Keratinocyte (primary cell): ENCODE data around the gene NCBP3. TPM values are rescaled to one million over a fixed set of nuclear protein-coding genes. Genes with fewer than 3 reads are reported as not detected.

Experiments
- DNase-seq: peaks from one replicate; pipeline ENCODE4 v3.0.0-alpha.2; 2011; ENCODE audit warnings: low read depth, missing footprints, low spot score
- FAIRE-seq: peaks from 2 replicates; lab custom pipeline; 2011; peaks lifted over from hg19 to GRCh38; lab: Jason Lieb, UNC
- H2AFZ ChIP-seq: 2 replicates; pipeline ENCODE4 v1.6.0; 2012; ENCODE audit warnings: low read length, control low read depth, inconsistent platforms; ENCODE audit not compliant: control insufficient read depth
- H3K27ac ChIP-seq: 2 replicates; pipeline ENCODE4 v1.5.1; 2011; ENCODE audit warnings: low read length; ENCODE audit not compliant: control insufficient read depth, insufficient read depth
- H3K27me3 ChIP-seq: 3 replicates; pipeline ENCODE4 v1.6.0; 2011; ENCODE audit warnings: low read length; ENCODE audit not compliant: control insufficient read depth, insufficient read depth; ENCODE audit errors: extremely low read depth
- H3K36me3 ChIP-seq, 2 experiments: 2 replicates in 1 of 2; 3 replicates in 1 of 2; pipeline ENCODE4 v1.5.1; 2011; ENCODE audit warnings: low read length in 2 of 2, mild to moderate bottlenecking in 1 of 2; ENCODE audit not compliant: control insufficient read depth in 2 of 2, insufficient read depth in 2 of 2; ENCODE audit errors: extremely low read depth in 1 of 2
- H3K4me1 ChIP-seq: 3 replicates; pipeline ENCODE4 v1.5.1; 2011; ENCODE audit warnings: low read length; ENCODE audit not compliant: control insufficient read depth, insufficient read depth; ENCODE audit errors: extremely low read depth
- H3K4me2 ChIP-seq: 3 replicates; pipeline ENCODE4 v1.6.0; 2011; ENCODE audit warnings: low read depth, low read length; ENCODE audit not compliant: control insufficient read depth, insufficient read depth; ENCODE audit errors: extremely low read depth
- H3K4me3 ChIP-seq, 3 experiments: fragments of 200-600 bp in 1 of 3; sonication (generic) in 1 of 3; 2 replicates in 2 of 3; 3 replicates in 1 of 3; pipeline ENCODE4 v1.5.1; 2011 to 2016; ENCODE audit warnings: low read length in 3 of 3, mild to moderate bottlenecking in 3 of 3, control low read depth in 2 of 3, inconsistent platforms in 1 of 3, low read depth in 1 of 3, mixed read lengths in 1 of 3, mixed run types in 1 of 3, moderate library complexity in 1 of 3; ENCODE audit not compliant: control insufficient read depth in 2 of 3, insufficient read depth in 2 of 3; ENCODE audit errors: extremely low read depth in 1 of 3
- H3K79me2 ChIP-seq: 2 replicates; pipeline ENCODE4 v1.6.0; 2012; ENCODE audit warnings: low read length; ENCODE audit not compliant: control insufficient read depth, insufficient read depth
- H3K9ac ChIP-seq: 3 replicates; pipeline ENCODE4 v1.6.0; 2011; ENCODE audit warnings: low read length; ENCODE audit not compliant: control insufficient read depth, insufficient read depth; ENCODE audit errors: extremely low read depth
- H3K9me1 ChIP-seq: 3 replicates; pipeline ENCODE4 v1.6.0; 2011; ENCODE audit warnings: low read length; ENCODE audit not compliant: control insufficient read depth, insufficient read depth; ENCODE audit errors: extremely low read depth
- H3K9me3 ChIP-seq: 2 replicates; pipeline ENCODE4 v1.5.1; 2012; ENCODE audit warnings: low read depth, low read length; ENCODE audit not compliant: control insufficient read depth
- H4K20me1 ChIP-seq: 3 replicates; pipeline ENCODE4 v1.6.0; 2011; ENCODE audit warnings: low read length; ENCODE audit not compliant: control insufficient read depth, insufficient read depth; ENCODE audit errors: extremely low read depth
- EZH2 ChIP-seq: IDR thresholded peaks from one replicate; pipeline ENCODE4 v1.6.1; 2012; ENCODE audit warnings: inconsistent platforms, mild to moderate bottlenecking, low read length, moderate library complexity
- dilution Hi-C: fragments of 300-500 bp; cut with MboI; formaldehyde crosslinking; loops from one replicate; pipeline ENCODE4 v1.7.0; 2020; ENCODE audit warnings: low sequenced_read_pairs; ENCODE audit not compliant: extremely low pct_ligation_motif_present
- polyA plus RNA-seq, 5 experiments: library from polyadenylated mRNA; depleted of rRNA in 3 of 5; stranded (reverse) in 3 of 5; stranded (forward) in 1 of 5; unstranded in 1 of 5; fragments of >200 nt; gene quantifications; 1 replicate in 1 of 5; 2 replicates in 3 of 5; 3 replicates in 1 of 5; pipeline versions ENCODE4 v1.2.1 to v1.2.3, GENCODE V29; 2011 to 2012; ENCODE audit warnings: missing spikeins in 2 of 5, low read depth in 1 of 5, low replicate concordance in 1 of 5
- TF ChIP-seq, protein P1 (sequence below), 3 experiments: IDR thresholded peaks in 1 of 3; conservative IDR thresholded peaks in 1 of 3; optimal IDR thresholded peaks in 1 of 3; 2 replicates in 2 of 3; 3 replicates in 1 of 3; pipeline versions ENCODE3 to v1.5.1; 2011; ENCODE audit warnings: low read length in 3 of 3, mild to moderate bottlenecking in 3 of 3, moderate library complexity in 2 of 3, control low read depth in 1 of 3, inconsistent platforms in 1 of 3; ENCODE audit not compliant: insufficient read depth in 2 of 3; ENCODE audit errors: extremely low read depth in 1 of 3

Gene NCBP3
- polyA plus RNA-seq, 1 donor (not counting 4 experiments of a cell fraction or from before 2014, with no cell fraction given), result 22.1 TPM

DNA sequence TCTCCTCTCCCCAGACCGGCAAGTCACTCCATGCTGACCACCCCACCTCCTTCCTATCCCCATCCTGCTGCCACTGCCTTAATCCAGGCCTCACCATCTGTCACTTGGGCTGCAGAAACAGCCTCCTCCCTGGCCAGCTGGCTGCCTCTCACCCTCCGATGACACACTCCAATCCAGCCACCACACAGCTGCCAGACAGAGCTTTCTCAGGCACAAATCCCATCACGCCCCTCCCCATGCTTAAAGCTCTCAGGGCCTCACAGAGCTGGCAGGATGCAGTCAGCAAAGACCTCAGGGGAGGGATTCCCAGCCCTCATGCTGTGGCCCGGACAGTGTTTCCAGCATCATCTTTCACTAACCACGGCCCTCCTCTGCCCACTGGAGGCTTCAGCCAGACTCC is 33.1 kb upstream of the NCBP3 start:
- H3K9ac ChIP-seq, result no peak overlapping the region
- H3K9me3 ChIP-seq, result no peaks in the 10 kb centered on the region
- no peaks in the 10 kb centered on the region for H4K20me1 ChIP-seq
- peaks cover 0 to 3% of the 10 kb centered on the region in 2 experiments for H3K36me3 ChIP-seq
- H3K4me1 ChIP-seq, result no peaks in the 10 kb centered on the region
- no peaks in the 10 kb centered on the region for H3K79me2 ChIP-seq
- no peak for TF ChIP-seq EZH2
- TF ChIP-seq, protein P1, sequence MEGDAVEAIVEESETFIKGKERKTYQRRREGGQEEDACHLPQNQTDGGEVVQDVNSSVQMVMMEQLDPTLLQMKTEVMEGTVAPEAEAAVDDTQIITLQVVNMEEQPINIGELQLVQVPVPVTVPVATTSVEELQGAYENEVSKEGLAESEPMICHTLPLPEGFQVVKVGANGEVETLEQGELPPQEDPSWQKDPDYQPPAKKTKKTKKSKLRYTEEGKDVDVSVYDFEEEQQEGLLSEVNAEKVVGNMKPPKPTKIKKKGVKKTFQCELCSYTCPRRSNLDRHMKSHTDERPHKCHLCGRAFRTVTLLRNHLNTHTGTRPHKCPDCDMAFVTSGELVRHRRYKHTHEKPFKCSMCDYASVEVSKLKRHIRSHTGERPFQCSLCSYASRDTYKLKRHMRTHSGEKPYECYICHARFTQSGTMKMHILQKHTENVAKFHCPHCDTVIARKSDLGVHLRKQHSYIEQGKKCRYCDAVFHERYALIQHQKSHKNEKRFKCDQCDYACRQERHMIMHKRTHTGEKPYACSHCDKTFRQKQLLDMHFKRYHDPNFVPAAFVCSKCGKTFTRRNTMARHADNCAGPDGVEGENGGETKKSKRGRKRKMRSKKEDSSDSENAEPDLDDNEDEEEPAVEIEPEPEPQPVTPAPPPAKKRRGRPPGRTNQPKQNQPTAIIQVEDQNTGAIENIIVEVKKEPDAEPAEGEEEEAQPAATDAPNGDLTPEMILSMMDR (optimal IDR thresholded peaks at IDR 0.05 in 1 of 3, IDR thresholded peaks at IDR 0.05 in 1 of 3, conservative IDR thresholded peaks at IDR 0.05 in 1 of 3; ENCODE audit: extremely low read depth in 1 of 3, insufficient read depth in 2 of 3, low read length in 3 of 3), result no peak
- FAIRE-seq (no peak), DNase-seq (no peak)
- H3K9me1 ChIP-seq, result no peaks in the 10 kb centered on the region
- H3K4me2 ChIP-seq, result no peak overlapping the region
- no peak overlapping the region for H2AFZ ChIP-seq
- dilution Hi-C loops, result no loop called here
- H3K27me3 ChIP-seq, result no peaks in the 10 kb centered on the region
- H3K4me3 ChIP-seq, result no peak overlapping the region
- no peak overlapping the region for H3K27ac ChIP-seq

DNA sequence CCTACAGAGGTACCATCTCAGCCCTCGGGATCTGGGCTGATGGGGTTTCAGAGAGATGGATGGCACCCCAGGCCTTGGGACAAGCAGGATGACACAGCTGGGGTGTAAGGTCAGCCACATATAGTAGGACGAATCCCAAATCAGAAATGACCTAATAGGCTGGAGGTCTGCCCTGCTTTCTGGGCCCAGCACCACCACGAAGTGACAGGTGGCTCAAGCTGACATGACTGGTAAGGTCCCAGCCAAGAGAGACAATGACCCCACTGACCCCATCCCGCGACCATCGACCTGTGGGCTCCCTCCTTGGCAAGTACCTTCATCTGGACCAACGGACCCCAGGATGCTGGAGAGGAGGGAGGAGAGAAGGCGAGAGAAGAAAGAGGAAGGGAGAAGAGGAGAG is 31.2 kb upstream of the NCBP3 start:
- Histone ChIP-seq H3K9ac (no peak overlapping the region), H3K36me3 (peaks cover 0 to 4% of the 10 kb centered on the region in 2 experiments), H3K4me1 (no peaks in the 10 kb centered on the region), H2AFZ (no peak overlapping the region), H3K4me3 (no peak overlapping the region), H3K27ac (no peak overlapping the region), H3K79me2 (no peaks in the 10 kb centered on the region), H3K27me3 (no peaks in the 10 kb centered on the region), H4K20me1 (no peaks in the 10 kb centered on the region), H3K9me1 (no peaks in the 10 kb centered on the region), H3K4me2 (no peak overlapping the region), H3K9me3 (no peaks in the 10 kb centered on the region)
- no peak for FAIRE-seq
- dilution Hi-C loops, result no loop called here
- no peak for DNase-seq
- TF ChIP-seq, protein P1 (optimal IDR thresholded peaks at IDR 0.05 in 1 of 3, IDR thresholded peaks at IDR 0.05 in 1 of 3, conservative IDR thresholded peaks at IDR 0.05 in 1 of 3; ENCODE audit: extremely low read depth in 1 of 3, insufficient read depth in 2 of 3, low read length in 3 of 3), result no peak
- no peak for TF ChIP-seq EZH2
